ENCODE results near the gene JTB. TPM values are rescaled to one million over a fixed set of nuclear protein-coding genes. Genes with fewer than 3 reads are reported as not detected.

JTB gene
- polyA plus RNA-seq, 1 donor from 2014 or later, result 257 TPM

- H3K4me3 ChIP-seq (ENCODE audit: low read length), result no peak overlapping the region
- TF ChIP-seq CTCF (IDR thresholded peaks at IDR 0.05; ENCODE audit: poor library complexity, severe bottlenecking) (no peak), EZH2 (IDR thresholded peaks at IDR 0.05; ENCODE audit: borderline replicate concordance, insufficient read depth, low read length, poor library complexity, severe bottlenecking) (no peak), EP300 (conservative IDR thresholded peaks at IDR 0.05; ENCODE audit: poor library complexity, severe bottlenecking) (no peak), REST (IDR thresholded peaks at IDR 0.05; ENCODE audit: borderline replicate concordance) (no peak), MXI1 (conservative IDR thresholded peaks at IDR 0.05; ENCODE audit: poor library complexity, severe bottlenecking) (no peak), RAD21 (conservative IDR thresholded peaks at IDR 0.05) (no peak), POLR2AphosphoS5 (IDR thresholded peaks at IDR 0.05) (no peak), SMC3 (conservative IDR thresholded peaks at IDR 0.05; ENCODE audit: poor library complexity) (no peak), TAF1 (IDR thresholded peaks at IDR 0.05; ENCODE audit: low read depth) (no peak)
- H3F3A ChIP-seq (ENCODE audit: insufficient read depth, low read length, poor library complexity, severe bottlenecking), result no peaks in the 10 kb centered on the region
- H3K27me3 ChIP-seq (ENCODE audit: insufficient read depth, low read depth, low read length), result no peaks in the 10 kb centered on the region
- H2AFZ ChIP-seq (ENCODE audit: low read depth, low read length), result no peak overlapping the region
- no peak overlapping the region for H3K4me2 ChIP-seq (ENCODE audit: low read length)
- H3K27ac ChIP-seq (ENCODE audit: low read length), result no peak overlapping the region
- H3K9ac ChIP-seq (ENCODE audit: low read length), result no peak overlapping the region
- no peaks in the 10 kb centered on the region for H3K9me3 ChIP-seq (ENCODE audit: low read length)
- H3K9me2 ChIP-seq (ENCODE audit: insufficient read depth, low read length), result no peaks in the 10 kb centered on the region
- H3K36me3 ChIP-seq (ENCODE audit: insufficient read depth, low read length), result no peaks in the 10 kb centered on the region
- H4K20me1 ChIP-seq (ENCODE audit: insufficient read depth), result no peaks in the 10 kb centered on the region
- H3K79me2 ChIP-seq (replicated peaks; ENCODE audit: insufficient read depth, low read length), result peaks cover 51% of the 10 kb centered on the region
Measured at GRCh38 chr1:153960206-153960605, 17.3 kb downstream of the JTB start.

- H3K4me2 ChIP-seq (ENCODE audit: low read length), result no peak overlapping the region
- H3K9me3 ChIP-seq (ENCODE audit: low read length), result no peaks in the 10 kb centered on the region
- peaks cover 48% of the 10 kb centered on the region for H3K79me2 ChIP-seq (replicated peaks; ENCODE audit: insufficient read depth, low read length)
- H3F3A ChIP-seq (ENCODE audit: insufficient read depth, low read length, poor library complexity, severe bottlenecking), result no peaks in the 10 kb centered on the region
- no peak overlapping the region for H2AFZ ChIP-seq (ENCODE audit: low read depth, low read length)
- H3K4me3 ChIP-seq (ENCODE audit: low read length), result no peak overlapping the region
- no peak overlapping the region for H3K9ac ChIP-seq (ENCODE audit: low read length)
- H4K20me1 ChIP-seq (ENCODE audit: insufficient read depth), result no peaks in the 10 kb centered on the region
- TF ChIP-seq RAD21 (conservative IDR thresholded peaks at IDR 0.05), result no peak
- no peak for TF ChIP-seq REST (IDR thresholded peaks at IDR 0.05; ENCODE audit: borderline replicate concordance)
- TF ChIP-seq MXI1 (conservative IDR thresholded peaks at IDR 0.05; ENCODE audit: poor library complexity, severe bottlenecking), result no peak
- TF ChIP-seq EP300 (conservative IDR thresholded peaks at IDR 0.05; ENCODE audit: poor library complexity, severe bottlenecking), result no peak
- TF ChIP-seq SMC3 (conservative IDR thresholded peaks at IDR 0.05; ENCODE audit: poor library complexity), result no peak
- TF ChIP-seq TAF1 (IDR thresholded peaks at IDR 0.05; ENCODE audit: low read depth), result no peak
- TF ChIP-seq EZH2 (IDR thresholded peaks at IDR 0.05; ENCODE audit: borderline replicate concordance, insufficient read depth, low read length, poor library complexity, severe bottlenecking), result no peak
- TF ChIP-seq CTCF (IDR thresholded peaks at IDR 0.05; ENCODE audit: poor library complexity, severe bottlenecking), result no peak
- no peak for TF ChIP-seq POLR2AphosphoS5 (IDR thresholded peaks at IDR 0.05)
- no peaks in the 10 kb centered on the region for H3K36me3 ChIP-seq (ENCODE audit: insufficient read depth, low read length)
- no peak overlapping the region for H3K27ac ChIP-seq (ENCODE audit: low read length)
- H3K9me2 ChIP-seq (ENCODE audit: insufficient read depth, low read length), result no peaks in the 10 kb centered on the region
- H3K27me3 ChIP-seq (ENCODE audit: insufficient read depth, low read depth, low read length), result no peaks in the 10 kb centered on the region
Measured at GRCh38 chr1:153959454-153959853, 18.0 kb downstream of the JTB start.

Data from neural cell (in vitro differentiated cells).